HepG2 (cell line): ENCODE measurements around the gene PIKFYVE. TPM values are rescaled to one million over a fixed set of nuclear protein-coding genes. Genes with fewer than 3 reads are reported as not detected.

Experiments
- ATAC-seq: fragments of 200-7000 bp; cut with Tn5 transposase; 3 replicates; pipeline ENCODE4 v1.9.1; 2020; ENCODE audit warnings: mild to moderate bottlenecking, moderate library complexity
- BruUV-seq: library from RNA; stranded (reverse); fragments of 400-500 nt; replicated peaks from 2 replicates; lab custom pipeline; 2021; lab: Mats Ljungman, UMichigan
- CTCF ChIA-PET: fragments of 300-600 bp; formaldehyde crosslinking; extraction: SDS; loops from one replicate; lab custom pipeline; 2021; ENCODE audit warnings: low total read pairs, inconsistent platforms, low intra/inter-chr PET ratio; lab: Yijun Ruan, JAX
- POLR2A ChIA-PET: fragments of 350-600 bp; sonication (Branson Sonifier 250); formaldehyde crosslinking; loops from one replicate; lab custom pipeline; 2020; ENCODE audit warnings: antibody characterized with exemption, inconsistent platforms; lab: Yijun Ruan, JAX
- DNase-seq: peaks from one replicate; pipeline ENCODE4 v3.0.0-alpha.2; 2015; ENCODE audit warnings: low spot score
- FAIRE-seq: peaks from 3 replicates; lab custom pipeline; 2011; peaks lifted over from hg19 to GRCh38; lab: Jason Lieb, UNC
- H2AFZ ChIP-seq: one replicate; pipeline ENCODE4 v1.6.1; 2011; ENCODE audit warnings: low read length, inconsistent platforms
- H3K27ac ChIP-seq: fragments of 300-600 bp; 3 replicates; pipeline ENCODE4 v1.8.0; 2011; ENCODE audit warnings: mixed run types, mild to moderate bottlenecking, mixed read lengths, low read length, inconsistent platforms; ENCODE audit not compliant: insufficient read depth; ENCODE audit errors: extremely low read length
- H3K27me3 ChIP-seq, 2 experiments: fragments of 200-600 bp in 1 of 2; 2 replicates in 1 of 2; 3 replicates in 1 of 2; pipeline versions ENCODE4 v1.6.0 to v1.8.0; 2011; ENCODE audit warnings: low read length in 2 of 2, mild to moderate bottlenecking in 2 of 2, moderate library complexity in 2 of 2, inconsistent platforms in 1 of 2; ENCODE audit not compliant: insufficient read depth in 2 of 2, control insufficient read depth in 1 of 2
- H3K36me3 ChIP-seq, 2 experiments: fragments of 200-600 bp in 1 of 2; replicated peaks in 1 of 2; 2 replicates in 1 of 2; 3 replicates in 1 of 2; pipeline versions ENCODE4 v1.5.1 to v1.8.0; 2011; ENCODE audit warnings: low read length in 2 of 2, inconsistent platforms in 1 of 2; ENCODE audit not compliant: insufficient read depth in 2 of 2, control insufficient read depth in 1 of 2
- H3K4me1 ChIP-seq: 2 replicates; pipeline ENCODE4 v1.5.1; 2012; ENCODE audit warnings: low read length, inconsistent platforms; ENCODE audit not compliant: insufficient read depth
- H3K4me2 ChIP-seq: 2 replicates; pipeline ENCODE4 v1.6.0; 2011; ENCODE audit warnings: low read depth, low read length, inconsistent platforms
- H3K4me3 ChIP-seq, 3 experiments: fragments of 200-600 bp in 1 of 3; sonication (generic), shearing (Covaris generic) in 1 of 3; replicated peaks in 1 of 3; 2 replicates each; pipeline ENCODE4 v1.5.1; 2011 to 2016; ENCODE audit warnings: low read length in 3 of 3, inconsistent platforms in 2 of 3, low read depth in 2 of 3, mild to moderate bottlenecking in 2 of 3, control low read depth in 1 of 3, mixed read lengths in 1 of 3; ENCODE audit not compliant: insufficient read depth in 1 of 3
- H3K79me2 ChIP-seq: one replicate; pipeline ENCODE4 v1.6.1; 2011; ENCODE audit warnings: low read length, inconsistent platforms; ENCODE audit not compliant: insufficient read depth
- H3K9ac ChIP-seq: 2 replicates; pipeline ENCODE4 v1.6.0; 2011; ENCODE audit warnings: mild to moderate bottlenecking, low read depth, low read length, inconsistent platforms; ENCODE audit not compliant: insufficient read depth
- H3K9me3 ChIP-seq: 2 replicates; pipeline ENCODE4 v1.5.1; 2012; ENCODE audit warnings: mild to moderate bottlenecking, low read length
- H4K20me1 ChIP-seq: 2 replicates; pipeline ENCODE4 v1.6.0; 2011; ENCODE audit warnings: inconsistent platforms, mild to moderate bottlenecking, low read length, moderate library complexity; ENCODE audit not compliant: insufficient read depth
- AGO2 ChIP-seq: fragments of 200-400 bp; formaldehyde crosslinking; optimal IDR thresholded peaks from 2 replicates; pipeline ENCODE3; 2017; ENCODE audit warnings: mild to moderate bottlenecking, low read depth, low read length, moderate library complexity
- KDM2A ChIP-seq: sonication (generic); formaldehyde crosslinking; IDR thresholded peaks from 2 replicates; pipeline ENCODE4 v1.4.0; 2020; ENCODE audit warnings: low read depth, missing genetic modification reagents, borderline replicate concordance
- POLR2G ChIP-seq: fragments of 200-400 bp; formaldehyde crosslinking; IDR thresholded peaks from 2 replicates; pipeline ENCODE4 v1.6.1; 2018; ENCODE audit warnings: mild to moderate bottlenecking, low read depth, low read length, moderate library complexity
- ZBTB42 ChIP-seq: sonication (generic); formaldehyde crosslinking; IDR thresholded peaks from 2 replicates; pipeline ENCODE4 v1.5.0; 2020; ENCODE audit warnings: mild to moderate bottlenecking, missing genetic modification reagents
- ZNF230 ChIP-seq: sonication (generic); formaldehyde crosslinking; IDR thresholded peaks from 2 replicates; pipeline ENCODE4 v1.4.0; 2020; ENCODE audit warnings: mild to moderate bottlenecking, missing genetic modification reagents
- ZNF607 ChIP-seq: sonication (generic); formaldehyde crosslinking; IDR thresholded peaks from 2 replicates; pipeline ENCODE4 v1.5.1; 2020; ENCODE audit warnings: missing genetic modification reagents, mild to moderate bottlenecking, borderline replicate concordance
- ZNF768 ChIP-seq: sonication (generic); formaldehyde crosslinking; IDR thresholded peaks from 2 replicates; pipeline ENCODE4 v1.4.0; 2020; ENCODE audit warnings: missing genetic modification reagents
- WGBS: methylation state at CpG from one replicate; pipeline ENCODE4 v1.1.6; 2017; ENCODE audit warnings: low lambda C conversion rate; 5-methylcytosine and 5-hydroxymethylcytosine counted together
- in situ Hi-C: cut with HindIII; loops from 2 replicates; pipeline ENCODE4 v1.10.0; 2017; ENCODE audit warnings: low pct_unique_long_range_greater_than_20kb; ENCODE audit not compliant: extremely low pct_ligation_motif_present
- intact Hi-C: fragments of 100-400 bp; cut with micrococcal nuclease; formaldehyde crosslinking; loops from one replicate; pipeline ENCODE4 v1.10.0; 2022; ENCODE audit not compliant: unreplicated experiment
- polyA plus RNA-seq, 8 experiments: library from polyadenylated mRNA; depleted of rRNA in 3 of 8; stranded (reverse) in 7 of 8; unstranded in 1 of 8; fragments of >200 nt; fragmentation: Illumina TruSeq in 4 of 8; extraction: Trizol in 4 of 8; gene quantifications; 2 replicates each; pipeline versions ENCODE4 v1.2.1 to v1.2.3, GENCODE V29; 2011 to 2016; ENCODE audit warnings: low read depth in 4 of 8, missing spikeins in 1 of 8, mixed read lengths in 1 of 8; ENCODE audit not compliant: insufficient read depth in 1 of 8
- total RNA-seq, 5 experiments: library from RNA; depleted of rRNA; stranded (reverse); fragments of >200 nt; fragmentation: Illumina TruSeq; extraction: Trizol; gene quantifications; 2 replicates each; pipeline ENCODE4 v1.2.3, GENCODE V29; 2016; ENCODE audit warnings: low read depth in 1 of 5
- TF ChIP-seq, protein P1 (sequence below): sonication (generic); formaldehyde crosslinking; IDR thresholded peaks from 2 replicates; pipeline ENCODE4 v1.4.0; 2020; ENCODE audit warnings: mild to moderate bottlenecking, missing genetic modification reagents

The PIKFYVE gene
- total and polyA plus RNA-seq, 2 of the 13 experiments (the other 11 are each of a cell fraction or from before 2014, with no cell fraction given): 20.2 to 21.7 TPM

DNA sequence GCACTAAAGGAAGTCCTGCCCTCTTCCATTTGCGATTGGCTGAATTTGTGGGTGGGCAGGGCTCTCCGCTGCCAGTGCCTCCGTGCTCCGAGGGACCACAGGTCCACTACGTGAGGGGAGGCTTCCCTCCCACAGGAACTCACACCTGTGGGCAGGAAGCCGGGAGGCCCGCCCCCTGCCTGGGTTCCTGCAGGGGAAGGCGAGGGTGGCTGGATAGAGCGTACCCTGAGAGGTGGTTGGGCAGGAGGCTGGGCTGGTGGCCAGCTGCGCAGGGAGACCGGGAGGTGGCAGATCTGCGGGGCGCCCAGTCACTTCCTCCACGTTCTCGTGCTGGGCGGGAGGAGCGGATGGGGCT, 93.6 kb downstream of the PIKFYVE start:
- no peak overlapping the region for H3K4me2 ChIP-seq
- FAIRE-seq (no peak), DNase-seq (no peak), ATAC-seq (peak; percentile 41)
- ChIA-PET CTCF (no interaction called here), POLR2A (no interaction called here)
- intact Hi-C loops (loop anchor here (10.0 kb wide), 1 partner anchor 255 kb away; no protein-coding TSS in a partner anchor), in situ Hi-C loops (no loop called here)
- H4K20me1 ChIP-seq: no peaks in the 10 kb centered on the region
- no peaks in the 10 kb centered on the region for H3K79me2 ChIP-seq
- TF ChIP-seq ZNF230 (CRISPR knock-in tag) (no peak), ZBTB42 (no peak), AGO2 (peak; percentile 59), KDM2A (0 out of 2 replicates have a peak, but pooled peaks have one; percentile 50), ZNF607 (no peak), POLR2G (peak; percentile 42; the same call in 1 of the 2 replicates)
- H3K27me3 ChIP-seq: no peaks in the 10 kb centered on the region
- peaks cover 5% of the 10 kb centered on the region; the same call in 1 of the 2 replicates for H3K9me3 ChIP-seq
- H3K4me1 ChIP-seq: peaks cover 7% of the 10 kb centered on the region
- no peak overlapping the region for H2AFZ ChIP-seq
- no peak overlapping the region for H3K4me3 ChIP-seq
- BruUV-seq: no TSS peak
- 93% methylated on average over 17 of the region's 17 CpGs for WGBS
- H3K27ac ChIP-seq: no peak overlapping the region
- H3K9ac ChIP-seq: no peak overlapping the region
- H3K36me3 ChIP-seq: peaks cover 0 to 11% of the 10 kb centered on the region in 2 experiments; a peak in 4 of 5 replicates

DNA sequence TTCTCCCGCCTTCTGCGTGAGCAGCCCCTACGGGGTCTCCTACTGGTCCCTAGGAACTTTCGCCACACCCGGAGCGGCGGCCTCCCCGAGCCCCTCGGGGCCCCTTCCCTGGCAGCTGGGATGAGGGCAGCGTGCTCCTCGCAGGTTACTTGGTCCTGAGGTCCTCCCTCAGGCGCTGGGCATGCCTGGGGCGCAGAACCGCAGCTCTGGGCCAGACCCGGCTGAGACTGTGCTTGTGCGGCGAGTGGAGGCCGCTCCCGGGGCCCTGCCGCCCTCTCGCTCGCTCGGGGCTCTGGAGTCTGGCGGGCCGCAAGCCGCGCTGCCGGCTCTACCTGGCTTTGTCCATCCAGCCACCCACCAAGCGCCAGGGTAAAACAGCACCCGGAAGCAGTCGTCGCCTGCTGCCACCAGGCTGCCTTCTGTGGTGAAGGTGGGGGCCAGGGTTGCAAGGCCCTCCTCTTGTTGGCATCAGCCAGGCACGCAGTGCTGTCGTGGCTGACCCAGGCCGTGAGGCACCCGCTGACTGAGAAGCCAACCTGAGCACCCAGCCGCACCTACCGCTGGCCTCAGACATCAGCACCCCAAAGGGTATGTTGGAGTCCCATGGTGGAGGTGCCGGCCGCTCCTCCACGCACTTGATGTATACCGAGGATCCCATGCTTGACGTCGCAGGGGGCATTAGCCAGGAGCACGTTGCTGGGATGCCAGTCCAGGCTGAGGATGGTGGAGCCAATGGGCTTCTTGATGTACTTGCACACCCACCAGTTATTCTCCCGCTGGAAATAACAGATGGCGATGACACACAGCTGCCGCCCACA, 94.4 kb downstream of the PIKFYVE start:
- DNase-seq: no peak
- Histone ChIP-seq H2AFZ (no peak overlapping the region), H3K4me1 (no peaks in the 10 kb centered on the region), H3K9me3 (peaks cover 12% of the 10 kb centered on the region), H3K27me3 (no peaks in the 10 kb centered on the region), H3K4me2 (no peak overlapping the region), H3K4me3 (no peak overlapping the region), H4K20me1 (no peaks in the 10 kb centered on the region), H3K79me2 (no peaks in the 10 kb centered on the region), H3K36me3 (peaks cover 0 to 3% of the 10 kb centered on the region in 2 experiments; a peak in 2 of 5 replicates), H3K9ac (no peak overlapping the region), H3K27ac (no peak overlapping the region)
- in situ Hi-C loops (no loop called here), intact Hi-C loops (no loop called here)
- CTCF ChIA-PET: no interaction called here
- WGBS: 87% methylated on average over 31 of the region's 48 CpGs
- no peak for FAIRE-seq
- BruUV-seq: no TSS peak
- POLR2A ChIA-PET: no interaction called here
- peak; percentile 60 for ATAC-seq
- TF ChIP-seq, protein P1, sequence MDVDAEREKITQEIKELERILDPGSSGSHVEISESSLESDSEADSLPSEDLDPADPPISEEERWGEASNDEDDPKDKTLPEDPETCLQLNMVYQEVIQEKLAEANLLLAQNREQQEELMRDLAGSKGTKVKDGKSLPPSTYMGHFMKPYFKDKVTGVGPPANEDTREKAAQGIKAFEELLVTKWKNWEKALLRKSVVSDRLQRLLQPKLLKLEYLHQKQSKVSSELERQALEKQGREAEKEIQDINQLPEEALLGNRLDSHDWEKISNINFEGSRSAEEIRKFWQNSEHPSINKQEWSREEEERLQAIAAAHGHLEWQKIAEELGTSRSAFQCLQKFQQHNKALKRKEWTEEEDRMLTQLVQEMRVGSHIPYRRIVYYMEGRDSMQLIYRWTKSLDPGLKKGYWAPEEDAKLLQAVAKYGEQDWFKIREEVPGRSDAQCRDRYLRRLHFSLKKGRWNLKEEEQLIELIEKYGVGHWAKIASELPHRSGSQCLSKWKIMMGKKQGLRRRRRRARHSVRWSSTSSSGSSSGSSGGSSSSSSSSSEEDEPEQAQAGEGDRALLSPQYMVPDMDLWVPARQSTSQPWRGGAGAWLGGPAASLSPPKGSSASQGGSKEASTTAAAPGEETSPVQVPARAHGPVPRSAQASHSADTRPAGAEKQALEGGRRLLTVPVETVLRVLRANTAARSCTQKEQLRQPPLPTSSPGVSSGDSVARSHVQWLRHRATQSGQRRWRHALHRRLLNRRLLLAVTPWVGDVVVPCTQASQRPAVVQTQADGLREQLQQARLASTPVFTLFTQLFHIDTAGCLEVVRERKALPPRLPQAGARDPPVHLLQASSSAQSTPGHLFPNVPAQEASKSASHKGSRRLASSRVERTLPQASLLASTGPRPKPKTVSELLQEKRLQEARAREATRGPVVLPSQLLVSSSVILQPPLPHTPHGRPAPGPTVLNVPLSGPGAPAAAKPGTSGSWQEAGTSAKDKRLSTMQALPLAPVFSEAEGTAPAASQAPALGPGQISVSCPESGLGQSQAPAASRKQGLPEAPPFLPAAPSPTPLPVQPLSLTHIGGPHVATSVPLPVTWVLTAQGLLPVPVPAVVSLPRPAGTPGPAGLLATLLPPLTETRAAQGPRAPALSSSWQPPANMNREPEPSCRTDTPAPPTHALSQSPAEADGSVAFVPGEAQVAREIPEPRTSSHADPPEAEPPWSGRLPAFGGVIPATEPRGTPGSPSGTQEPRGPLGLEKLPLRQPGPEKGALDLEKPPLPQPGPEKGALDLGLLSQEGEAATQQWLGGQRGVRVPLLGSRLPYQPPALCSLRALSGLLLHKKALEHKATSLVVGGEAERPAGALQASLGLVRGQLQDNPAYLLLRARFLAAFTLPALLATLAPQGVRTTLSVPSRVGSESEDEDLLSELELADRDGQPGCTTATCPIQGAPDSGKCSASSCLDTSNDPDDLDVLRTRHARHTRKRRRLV (CRISPR knock-in tag): no peak
- TF ChIP-seq AGO2 (peak; percentile 80), ZNF768 (CRISPR knock-in tag) (peak; percentile 21; the same call in 1 of the 2 replicates)
